Heart right ventricle (tissue), 16 donors: Measurements from ENCODE around the gene IGF1. TPM values are rescaled to one million over a fixed set of nuclear protein-coding genes. Genes with fewer than 3 reads are reported as not detected.

ENCODE experiments used
- ATAC-seq, 8 donors: fragments of 200-7000 bp; cut with Tn5 transposase; one replicate each; pipeline ENCODE4 v1.9.1; 2020; ENCODE audit warnings: mild to moderate bottlenecking in 8 of 8, moderate library complexity in 8 of 8, moderate number of reproducible peaks in 1 of 8
- DNase-seq, 2 donors: peaks; one replicate each; pipeline ENCODE4 v3.0.0-alpha.2; 2020
- H3K27ac ChIP-seq, 10 donors: fragments of 200-600 bp; sonication (generic) in 2 of 10; one replicate each; pipeline versions ENCODE4 v1.5.0 to v1.8.0; 2020 to 2022; ENCODE audit warnings: mild to moderate bottlenecking in 3 of 10
- H3K27me3 ChIP-seq, 7 donors: fragments of 200-600 bp; one replicate each; pipeline ENCODE4 v1.8.0; 2021 to 2022; ENCODE audit warnings: mild to moderate bottlenecking in 2 of 7
- H3K36me3 ChIP-seq, 9 donors: fragments of 200-600 bp; sonication (generic) in 1 of 9; one replicate each; pipeline versions ENCODE4 v1.5.0 to v1.8.0; 2020 to 2022; ENCODE audit warnings: mild to moderate bottlenecking in 2 of 9
- H3K4me1 ChIP-seq, 9 donors: fragments of 200-600 bp; sonication (generic) in 1 of 9; one replicate each; pipeline versions ENCODE4 v1.5.0 to v1.8.0; 2020 to 2022; ENCODE audit warnings: mild to moderate bottlenecking in 4 of 9
- H3K4me3 ChIP-seq, 10 donors: fragments of 200-600 bp; sonication (generic) in 2 of 10; one replicate each; pipeline versions ENCODE4 v1.5.0 to v1.8.0; 2020 to 2022; ENCODE audit warnings: mild to moderate bottlenecking in 7 of 10, moderate library complexity in 2 of 10
- H3K9me3 ChIP-seq, 11 donors: fragments of 200-600 bp in 10 of 11; sonication (generic) in 2 of 11; one replicate each; pipeline versions ENCODE4 v1.5.0 to v1.8.0; 2013 to 2022; ENCODE audit warnings: mild to moderate bottlenecking in 2 of 11, control low read depth in 1 of 11, moderate library complexity in 1 of 11
- CTCF ChIP-seq, 9 donors: fragments of 200-600 bp; sonication (generic) in 2 of 9; IDR thresholded peaks; one replicate each; pipeline versions ENCODE4 v1.5.0 to v1.8.0; 2021 to 2022; ENCODE audit warnings: antibody characterized with exemption in 9 of 9, mild to moderate bottlenecking in 5 of 9, moderate library complexity in 1 of 9
- WGBS, 2 donors: extraction: QIAGEN DNeasy Blood & Tissue Kit; methylation state at CpG; one replicate each; pipeline ENCODE4 v1.1.7; 2013; ENCODE audit warnings: inconsistent platforms in 1 of 2; 5-methylcytosine and 5-hydroxymethylcytosine counted together
- intact Hi-C, 10 donors: fragments of 100-400 bp; cut with DNase I; formaldehyde crosslinking; loops; one replicate each; pipeline versions ENCODE4 v1.11.1 to v1.14.2; 2022
- polyA plus RNA-seq, 2 donors: library from polyadenylated mRNA; stranded (reverse); fragments of 200-250 nt; gene quantifications; one replicate each; pipeline ENCODE4 v1.2.3, GENCODE V29; 2013
- total RNA-seq, 10 donors: library from RNA; stranded (reverse); fragmentation: NEBNext Ultra II Directional in 3 of 10; extraction: Animal tissue kit (Norgen Biotek cat#: 25700) in 3 of 10; gene quantifications; one replicate each; pipeline versions ENCODE4 v1.2.1 to v1.2.4, GENCODE V29; 2021 to 2023
- donor health status: Arrhythmogenic right ventricular cardiomyopathy.
- donor health status: ischemic (EF 13 %, LVEDD 7.1; RV severe dilation, severe dysfunction).
- donor health status: healthy with polysubstance abuse.
- donor health status: DM: no; HTN: yes; CAD: no.
- donor health status: DM: no; HTN: no; CAD: no.
- donor health status: ischemic (EF 25% LVEDD 6.9; RV normal size, moderate dysfunction).
- donor health status: ischemic (EF 25% LVEDD 5.7; RV mildly dilated, moderate dysfunction).
- donor health status: healthy.
- donor health status: DM: yes; HTN: yes; CAD: no.
- donor health status: Ischemic cardiomyopathy.
- donor health status: ischemic (EF 35%, LVEDD 5.7; RV mildly dilated, moderate dysfunction).
- donor health status: nonischemic (EF 11% LVEDD 7.7; RV severe dilation, severe dysfunction).
- donor health status: DM: yes; HTN: yes; CAD: no.
- donor health status: PGD.
- donor health status: ischemic (EF 29% LVEDD 5.4; RV normal size, mild dysfunction).
- donor health status: nonischemic (EF 23%, LVEDD 6.1; RV moderate dilation, normal function).

IGF1 gene
- total and polyA plus RNA-seq, 12 donors, result 6.3 to 32.3 (median 8.9) TPM

- 45 to 48% methylated on average over 3 of the region's 3 CpGs for WGBS, 2 donors
- intact Hi-C loops, result no loop called here
- Histone ChIP-seq H3K27me3 (peaks cover 0 to 3% (median 0%) of the 10 kb centered on the region in 7 donors), H3K36me3 (no peaks in the 10 kb centered on the region), H3K4me3 (no peak overlapping the region), H3K27ac (no peak overlapping the region), H3K4me1 (peaks cover 0 to 4% (median 0%) of the 10 kb centered on the region in 9 donors), H3K9me3 (peaks cover 0 to 14% (median 0%) of the 10 kb centered on the region in 11 donors)
- DNase-seq (no peak), ATAC-seq (no peak)
- no peak for TF ChIP-seq CTCF (IDR thresholded peaks at IDR 0.05)
These were observed 30.1 kb upstream of the IGF1 start for GRCh38 chr12:102510463-102510862.

- TF ChIP-seq CTCF (IDR thresholded peaks at IDR 0.05), result no peak
- ATAC-seq (no peak), DNase-seq (no peak)
- WGBS, 2 donors, result 46 to 55% methylated on average over 1 of the region's 1 CpG
- H3K36me3 ChIP-seq, result no peaks in the 10 kb centered on the region
- H3K27me3 ChIP-seq, result peaks cover 0 to 4% (median 0%) of the 10 kb centered on the region in 7 donors
- intact Hi-C loops, result no loop called here
- peaks cover 0 to 14% (median 0%) of the 10 kb centered on the region in 11 donors for H3K9me3 ChIP-seq
- no peak overlapping the region for H3K4me3 ChIP-seq
- no peak overlapping the region for H3K27ac ChIP-seq
- H3K4me1 ChIP-seq, result peaks cover 0 to 4% (median 0%) of the 10 kb centered on the region in 9 donors
These were observed 29.7 kb upstream of the IGF1 start for GRCh38 chr12:102510031-102510430.

- no peaks in the 10 kb centered on the region for H3K36me3 ChIP-seq
- ATAC-seq (no peak), DNase-seq (no peak)
- TF ChIP-seq CTCF (IDR thresholded peaks at IDR 0.05), result no peak
- H3K4me1 ChIP-seq, result peaks cover 0 to 9% (median 0%) of the 10 kb centered on the region in 9 donors
- H3K4me3 ChIP-seq, result no peak overlapping the region
- peaks cover 0 to 14% (median 0%) of the 10 kb centered on the region in 11 donors for H3K9me3 ChIP-seq
- peaks cover 0 to 4% (median 0%) of the 10 kb centered on the region in 7 donors for H3K27me3 ChIP-seq
- intact Hi-C loops, result no loop called here
- no peak overlapping the region for H3K27ac ChIP-seq
These were observed 28.8 kb upstream of the IGF1 start for GRCh38 chr12:102509123-102509626.

GRCh38 chr12:102508052-102508451 is 27.7 kb upstream of the IGF1 start:
- Histone ChIP-seq H3K4me3 (no peak overlapping the region), H3K27me3 (peaks cover 0 to 5% (median 0%) of the 10 kb centered on the region in 7 donors), H3K36me3 (no peaks in the 10 kb centered on the region), H3K27ac (no peak overlapping the region), H3K9me3 (peaks cover 0 to 14% (median 0%) of the 10 kb centered on the region in 11 donors), H3K4me1 (peaks cover 0 to 15% (median 0%) of the 10 kb centered on the region in 9 donors)
- DNase-seq, result no peak
- intact Hi-C loops, result no loop called here
- TF ChIP-seq CTCF (IDR thresholded peaks at IDR 0.05), result no peak
- no peak for ATAC-seq
